GM21529 (cell line): Measurements from ENCODE around the gene NUP210L.

ENCODE experiments used
- ATAC-seq: cut with Tn5 transposase; IDR thresholded peaks from one replicate; pipeline ENCODE4 v1.9.1; 2021; ENCODE audit not compliant: unreplicated experiment

The NUP210L gene

GRCh38 chr1:154154534-154155191, at the start of gene NUP210L:
NUP210L (minus strand) TSS chr1:154155073.
- no peak for ATAC-seq

- no peak for ATAC-seq
Observed at GRCh38 chr1:154199563-154199879, 44.6 kb upstream of the NUP210L start.

- no peak for ATAC-seq
Observed at GRCh38 chr1:154198756-154199562, 44.1 kb upstream of the NUP210L start.

GRCh38 chr1:154193821-154194220, 38.9 kb upstream of the NUP210L start:
- ATAC-seq, result no peak

GRCh38 chr1:154192476-154192875, 37.6 kb upstream of the NUP210L start:
- ATAC-seq, result no peak

GRCh38 chr1:154191990-154192461, 37.2 kb upstream of the NUP210L start, which contains the start of gene TPM3:
TPM3 (minus strand) TSS chr1:154192100; CDS start chr1:154192018, 82 bp downstream.
- no peak for ATAC-seq

GRCh38 chr1:154190550-154190949, 35.7 kb upstream of the NUP210L start:
- no peak for ATAC-seq

GRCh38 chr1:154186852-154187501, 32.1 kb upstream of the NUP210L start:
- ATAC-seq, result no peak

GRCh38 chr1:154186177-154186576, 31.3 kb upstream of the NUP210L start:
- ATAC-seq, result no peak

- peak; percentile 77 for ATAC-seq
Observed at GRCh38 chr1:154183046-154183915, 28.4 kb upstream of the NUP210L start.

GRCh38 chr1:154182344-154183045, 27.6 kb upstream of the NUP210L start:
- ATAC-seq, result peak; percentile 56

GRCh38 chr1:154181944-154182343, 27.1 kb upstream of the NUP210L start:
- ATAC-seq, result no peak

GRCh38 chr1:154179946-154180687, 25.2 kb upstream of the NUP210L start:
- ATAC-seq, result no peak

- no peak for ATAC-seq
Observed at GRCh38 chr1:154178911-154179811, 24.3 kb upstream of the NUP210L start.

- no peak for ATAC-seq
Observed at GRCh38 chr1:154178013-154178412, 23.1 kb upstream of the NUP210L start.

- no peak for ATAC-seq
Observed at GRCh38 chr1:154176337-154176736, 21.5 kb upstream of the NUP210L start.

GRCh38 chr1:154174654-154175053, 19.8 kb upstream of the NUP210L start:
- no peak for ATAC-seq

- no peak for ATAC-seq
Observed at GRCh38 chr1:154171880-154172279, 17.0 kb upstream of the NUP210L start.

GRCh38 chr1:154171223-154171583, 16.3 kb upstream of the NUP210L start:
- no peak for ATAC-seq
